A673 (cell line): ENCODE results near the gene HMGCS1.

Source experiments
- CTCF ChIP-seq: fragments of 300-800, 200-600 bp; sonication (generic); conservative IDR thresholded peaks from 2 replicates; pipeline ENCODE4 v1.5.1; 2017; ENCODE audit warnings: low read depth, mild to moderate bottlenecking, antibody characterized with exemption, low read length, moderate library complexity, mixed read lengths
- EZH2 ChIP-seq: fragments of 200-600 bp; sonication (generic); IDR thresholded peaks from 2 replicates; pipeline ENCODE4 v1.6.1; 2017; ENCODE audit warnings: borderline replicate concordance, low read depth, mild to moderate bottlenecking, mixed read lengths, antibody characterized with exemption, low read length; ENCODE audit not compliant: poor library complexity, severe bottlenecking

GRCh38 chr5:43320846-43321245 lies 7.6 kb upstream of the HMGCS1 start:
- TF ChIP-seq CTCF = no peak
- no peak for TF ChIP-seq EZH2
